ENCODE measurements around the gene ARFIP1.

- no peak for TF ChIP-seq MAX (IDR thresholded peaks at IDR 0.05)
- TF ChIP-seq REST (IDR thresholded peaks at IDR 0.05; ENCODE audit: low read depth) = no peak
- no peak for TF ChIP-seq CREB1 (IDR thresholded peaks at IDR 0.05; ENCODE audit: low read depth)
- no peak for TF ChIP-seq YY1 (IDR thresholded peaks at IDR 0.05; ENCODE audit: low read depth)
- TF ChIP-seq ZBTB7A (IDR thresholded peaks at IDR 0.05; ENCODE audit: low read depth) = no peak
These were observed 47.8 kb upstream of the ARFIP1 start for GRCh38 chr4:152731997-152732396.

All from Ishikawa (cell line).